GF-D8 (cell line): ENCODE data around the gene INTS6L.
"Not testable (repeated sequence)": the region's sequence is repeated elsewhere in the genome, so short reads cannot be mapped to it uniquely, and the experiment has no call there.

ENCODE experiments used
- DNase-seq: peaks from one replicate; lab custom pipeline; 2025; lab: John Stamatoyannopoulos, UW

Gene INTS6L

DNA sequence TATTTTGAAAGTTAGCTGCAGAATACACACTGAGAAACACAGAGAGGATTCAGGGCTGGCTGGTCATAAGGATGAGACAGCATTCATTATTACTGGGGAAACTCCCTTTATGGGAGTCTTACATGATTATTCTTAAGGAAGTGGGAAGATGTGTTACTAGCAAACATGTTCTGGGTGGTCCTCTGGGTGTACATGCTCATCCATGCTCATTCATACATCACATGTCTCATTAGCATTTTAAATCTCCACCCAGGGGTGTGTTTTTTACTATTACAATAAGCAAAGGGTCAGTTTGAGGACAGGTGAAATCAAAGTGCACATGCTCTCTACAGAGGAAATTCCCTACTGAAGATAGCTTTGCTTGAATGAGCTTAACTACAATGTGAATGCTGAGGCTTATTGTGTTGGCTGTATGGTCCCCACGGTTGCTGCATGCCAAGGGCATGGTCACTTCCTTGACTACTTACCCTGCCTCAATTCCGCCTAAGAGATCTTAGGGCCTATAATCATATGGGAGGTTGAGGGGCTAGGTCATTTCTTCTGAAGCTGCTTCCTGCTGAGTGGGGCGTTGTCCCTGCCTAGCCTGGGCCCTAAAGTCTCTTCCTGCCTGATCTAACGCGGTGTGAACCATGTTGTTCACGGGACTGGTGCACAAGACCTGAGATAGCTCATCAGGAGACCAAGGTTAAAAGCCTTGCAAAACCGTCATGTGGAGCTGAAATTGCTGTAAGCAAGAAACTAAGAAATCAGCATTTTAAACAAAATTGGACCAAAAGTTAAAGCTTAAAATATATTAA is 104.1 kb downstream of the INTS6L start:
- DNase-seq = not testable (repeated sequence)

DNA sequence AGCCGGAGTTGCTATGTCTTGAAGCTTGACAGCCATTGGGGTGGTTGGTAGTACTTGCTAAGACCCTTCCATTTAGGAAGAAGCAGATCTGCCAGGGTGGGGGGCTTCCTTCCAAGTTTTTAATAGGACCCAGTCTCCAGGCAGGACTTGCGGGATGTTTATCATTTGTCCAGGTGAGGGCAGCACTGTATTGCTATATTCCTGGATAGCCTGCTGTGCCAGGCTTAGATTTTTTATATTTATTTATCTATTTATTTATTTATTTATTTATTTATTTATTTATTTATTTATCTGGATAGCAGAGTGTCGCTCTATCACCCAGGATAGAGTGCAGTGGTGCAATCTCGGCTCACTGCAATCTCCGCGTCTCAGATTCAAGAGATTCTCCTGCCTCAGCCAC is 105.5 kb downstream of the INTS6L start:
- no peak for DNase-seq

DNA sequence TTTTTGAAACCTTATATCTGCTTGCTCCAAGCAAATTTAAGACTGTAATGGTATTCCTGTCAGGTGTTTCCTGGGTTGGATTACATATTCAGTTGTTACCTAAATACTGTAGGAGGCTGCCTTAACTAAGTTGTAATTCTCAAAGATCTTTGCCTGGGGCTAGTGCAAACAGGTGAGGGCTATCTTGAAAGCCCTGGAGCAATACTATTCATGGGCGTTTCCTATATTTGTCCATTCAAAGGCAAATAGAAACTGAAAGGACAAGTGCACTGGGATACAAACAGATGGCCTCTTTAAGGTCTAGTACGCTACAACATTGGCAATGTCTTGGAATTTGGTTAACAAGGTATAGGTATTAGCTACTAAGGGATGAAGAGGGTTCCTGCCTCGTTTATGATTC is 108.9 kb downstream of the INTS6L start:
- no peak for DNase-seq
